HG02981 (cell line): ENCODE data around the gene PTPRN2.

Experiments used
- ATAC-seq: cut with Tn5 transposase; IDR thresholded peaks from one replicate; pipeline ENCODE4 v1.9.1; 2021; ENCODE audit warnings: mild to moderate bottlenecking, moderate library complexity; ENCODE audit not compliant: unreplicated experiment

Gene PTPRN2

GRCh38 chr7:158447506-158448171 lies 140.0 kb downstream of the PTPRN2 start:
- ATAC-seq, result no peak

- no peak for ATAC-seq
Observed at GRCh38 chr7:158447151-158447505, 140.5 kb downstream of the PTPRN2 start.

GRCh38 chr7:158446706-158447105 lies 140.9 kb downstream of the PTPRN2 start:
- ATAC-seq, result no peak

- ATAC-seq, result no peak
Observed at GRCh38 chr7:158446281-158446680, 141.3 kb downstream of the PTPRN2 start.

GRCh38 chr7:158445421-158446175 lies 142.0 kb downstream of the PTPRN2 start:
- no peak for ATAC-seq

GRCh38 chr7:158444501-158445420 lies 142.9 kb downstream of the PTPRN2 start:
- no peak for ATAC-seq

- ATAC-seq, result no peak
Observed at GRCh38 chr7:158443688-158444483, 143.7 kb downstream of the PTPRN2 start.

- no peak for ATAC-seq
Observed at GRCh38 chr7:158443014-158443687, 144.5 kb downstream of the PTPRN2 start.

- no peak for ATAC-seq
Observed at GRCh38 chr7:158442260-158442659, 145.4 kb downstream of the PTPRN2 start.

- ATAC-seq, result no peak
Observed at GRCh38 chr7:158439035-158439434, 148.6 kb downstream of the PTPRN2 start.

GRCh38 chr7:158432369-158433341 lies 155.0 kb downstream of the PTPRN2 start:
- no peak for ATAC-seq

GRCh38 chr7:158431941-158432347 lies 155.7 kb downstream of the PTPRN2 start:
- no peak for ATAC-seq

GRCh38 chr7:158431055-158431940 lies 156.3 kb downstream of the PTPRN2 start:
- no peak for ATAC-seq

GRCh38 chr7:158430308-158431034 lies 157.2 kb downstream of the PTPRN2 start:
- no peak for ATAC-seq

- ATAC-seq, result no peak
Observed at GRCh38 chr7:158428837-158429753, 158.5 kb downstream of the PTPRN2 start.

GRCh38 chr7:158428131-158428836 lies 159.3 kb downstream of the PTPRN2 start:
- ATAC-seq, result no peak
